AG04449 (cell line): ENCODE data around the gene CSF1.

Experiments
- CTCF ChIA-PET: fragments of 350-600 bp; formaldehyde crosslinking; extraction: SDS; loops from one replicate; lab custom pipeline; 2021; ENCODE audit warnings: antibody characterized with exemption; lab: Yijun Ruan, JAX
- POLR2A ChIA-PET: fragments of 400-600, 350-600 bp; formaldehyde crosslinking; extraction: SDS; loops from one replicate; lab custom pipeline; 2020; ENCODE audit warnings: antibody characterized with exemption, inconsistent platforms; lab: Yijun Ruan, JAX
- DNase-seq: peaks from one replicate; pipeline ENCODE4 v3.0.0-alpha.2; 2010; ENCODE audit warnings: low read depth, low spot score
- H3K4me3 ChIP-seq: 2 replicates; pipeline ENCODE4 v1.5.1; 2011; ENCODE audit warnings: low read depth, mild to moderate bottlenecking, control low read depth, low read length
- CTCF ChIP-seq: IDR thresholded peaks from one replicate; pipeline ENCODE4 v1.5.1; 2011; ENCODE audit warnings: mild to moderate bottlenecking, moderate library complexity, low read length, control low read depth, inconsistent platforms; ENCODE audit not compliant: insufficient read depth; ENCODE audit errors: missing control alignments

Gene CSF1

GRCh38 chr1:109959632-109959973 is 49.0 kb downstream of the CSF1 start:
- no peak for DNase-seq
- POLR2A ChIA-PET = interaction anchor here (0.7 kb wide), 1 partner anchor 9 kb away, joined by 3 read pairs; no protein-coding TSS in a partner anchor
- no peak overlapping the region for H3K4me3 ChIP-seq
- CTCF ChIA-PET = interaction anchor here (0.9 to 4.2 kb wide), 11 partner anchors 10 to 339 kb away, joined by 3 to 30 read pairs (median 6); partner anchors contain the start of gene AHCYL1
- no peak for TF ChIP-seq CTCF

GRCh38 chr1:109959974-109960744 is 49.5 kb downstream of the CSF1 start:
- DNase-seq = peak; percentile 46
- ChIA-PET POLR2A (interaction anchor here (0.7 kb wide), 1 partner anchor 9 kb away, joined by 3 read pairs; no protein-coding TSS in a partner anchor), CTCF (interaction anchor here (0.9 to 4.2 kb wide), 12 partner anchors 11 to 339 kb away, joined by 3 to 30 read pairs (median 6); partner anchors contain the start of gene AHCYL1)
- TF ChIP-seq CTCF = no peak
- no peak overlapping the region for H3K4me3 ChIP-seq

DNA sequence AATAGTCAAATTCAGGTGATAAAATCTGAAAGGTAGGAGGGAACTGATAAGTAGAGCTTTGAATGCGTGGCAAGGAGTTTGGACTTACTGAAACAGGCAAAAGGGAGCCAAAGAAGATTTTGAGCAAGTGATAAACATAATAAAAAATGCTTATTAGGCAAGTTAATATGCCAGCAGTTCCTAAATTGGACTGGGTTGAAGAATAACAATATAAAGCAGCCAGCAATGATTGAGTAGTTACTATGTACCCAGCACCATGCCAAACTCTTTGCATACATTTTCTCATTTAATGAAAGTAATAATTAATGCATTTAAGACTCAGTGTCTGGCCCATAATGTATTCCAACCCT is 50.1 kb downstream of the CSF1 start:
- ChIA-PET POLR2A (no interaction called here), CTCF (interaction anchor here (1.4 to 4.2 kb wide), 5 partner anchors 13 to 183 kb away, joined by 3 to 30 read pairs (median 8); partner anchors contain the start of gene AHCYL1)
- no peak for DNase-seq
- TF ChIP-seq CTCF = no peak
- no peak overlapping the region for H3K4me3 ChIP-seq

- no peak overlapping the region for H3K4me3 ChIP-seq
- POLR2A ChIA-PET = no interaction called here
- DNase-seq = no peak
- no peak for TF ChIP-seq CTCF
- CTCF ChIA-PET = interaction anchor here (0.6 to 1.1 kb wide), 2 partner anchors 9 to 20 kb away, joined by 3 to 5 read pairs; partner anchors contain the start of gene AHCYL1
Measured at GRCh38 chr1:109963864-109964263, 53.2 kb downstream of the CSF1 start.

GRCh38 chr1:109969146-109969829 is 58.6 kb downstream of the CSF1 start:
- no peak for TF ChIP-seq CTCF
- CTCF ChIA-PET = interaction anchor here (1.0 to 1.7 kb wide), 2 partner anchors 15 to 194 kb away, joined by 3 to 9 read pairs; partner anchors contain the start of gene AHCYL1
- no peak overlapping the region for H3K4me3 ChIP-seq
- POLR2A ChIA-PET = interaction anchor here (1.0 kb wide), 1 partner anchor 9 kb away, joined by 3 read pairs; no protein-coding TSS in a partner anchor
- no peak for DNase-seq

GRCh38 chr1:109969907-109970306 is 59.3 kb downstream of the CSF1 start:
- DNase-seq = no peak
- ChIA-PET POLR2A (no interaction called here), CTCF (interaction anchor here (1.0 to 1.7 kb wide), 2 partner anchors 14 to 195 kb away, joined by 3 to 9 read pairs; partner anchors contain the start of gene AHCYL1)
- no peak overlapping the region for H3K4me3 ChIP-seq
- no peak for TF ChIP-seq CTCF
